BLaER1 treated with 17β-estradiol and CSF1 and Interleukin-3, amounts not matched to agents 10 nM and 100 nM (cell line): ENCODE results near the gene MCF2L.

Experiments used
- H3K27ac ChIP-seq, 11 experiments: shearing (Covaris generic); formaldehyde crosslinking; 2 replicates each; pipeline ENCODE4 v1.8.1; 2022
- H3K27me3 ChIP-seq, 11 experiments: shearing (Covaris generic); formaldehyde crosslinking; 2 replicates each; pipeline ENCODE4 v1.8.1; 2022
- H3K36me3 ChIP-seq, 11 experiments: shearing (Covaris generic); formaldehyde crosslinking; 2 replicates each; pipeline ENCODE4 v1.8.1; 2022
- H3K4me1 ChIP-seq, 10 experiments: shearing (Covaris generic); formaldehyde crosslinking; 2 replicates each; pipeline ENCODE4 v1.8.1; 2022
- H3K4me2 ChIP-seq, 11 experiments: shearing (Covaris generic); formaldehyde crosslinking; 2 replicates each; pipeline ENCODE4 v1.8.1; 2022
- H3K4me3 ChIP-seq, 10 experiments: shearing (Covaris generic); formaldehyde crosslinking; 2 replicates each; pipeline ENCODE4 v1.8.1; 2022
- H3K9ac ChIP-seq, 11 experiments: shearing (Covaris generic); formaldehyde crosslinking; 2 replicates each; pipeline ENCODE4 v1.8.1; 2022
- H3K9me3 ChIP-seq, 11 experiments: shearing (Covaris generic); formaldehyde crosslinking; replicated peaks in 1 of 11; 2 replicates each; pipeline ENCODE4 v1.8.1; 2022
- H4K20me1 ChIP-seq, 11 experiments: shearing (Covaris generic); formaldehyde crosslinking; 2 replicates each; pipeline ENCODE4 v1.8.1; 2022
- Cebpa-rat ChIP-seq, 11 experiments: shearing (Covaris generic); IDR thresholded peaks; 2 replicates each; pipeline ENCODE4 v1.8.1; 2022

Gene MCF2L

GRCh38 chr13:113138792-113139551 is 170.0 kb downstream of the MCF2L start:
- TF ChIP-seq Cebpa-rat (IDR thresholded peaks at IDR 0.05), result no peak
- Histone ChIP-seq H3K4me2 (no peak overlapping the region), H3K9ac (no peak overlapping the region)

GRCh38 chr13:113139577-113139976 is 170.6 kb downstream of the MCF2L start:
- H3K4me2 ChIP-seq, result no peak overlapping the region
- no peak for TF ChIP-seq Cebpa-rat (IDR thresholded peaks at IDR 0.05)
- no peaks in the 10 kb centered on the region for H3K36me3 ChIP-seq
- H3K4me1 ChIP-seq, result no peaks in the 10 kb centered on the region
- no peak overlapping the region for H3K4me3 ChIP-seq
- no peak overlapping the region for H3K27ac ChIP-seq
- H3K9ac ChIP-seq, result no peak overlapping the region
- H3K27me3 ChIP-seq, result no peaks in the 10 kb centered on the region
- no peaks in the 10 kb centered on the region for H4K20me1 ChIP-seq
- peaks cover 0 to under 1% (median 0%) of the 10 kb centered on the region in 11 experiments; a peak in 3 of 22 replicates for H3K9me3 ChIP-seq

More at GRCh38 chr13:113138792-113139551, 170.0 kb downstream of the MCF2L start:
- no peaks in the 10 kb centered on the region for H3K4me1 ChIP-seq
- no peaks in the 10 kb centered on the region for H4K20me1 ChIP-seq
- no peak overlapping the region for H3K27ac ChIP-seq
- H3K9me3 ChIP-seq, result peaks cover 0 to 6% (median 0%) of the 10 kb centered on the region in 11 experiments; a peak in 7 of 22 replicates
- no peak overlapping the region for H3K4me3 ChIP-seq
- no peaks in the 10 kb centered on the region for H3K36me3 ChIP-seq
- no peaks in the 10 kb centered on the region for H3K27me3 ChIP-seq

- Histone ChIP-seq H3K4me2 (no peak overlapping the region), H3K4me1 (no peaks in the 10 kb centered on the region), H3K27me3 (no peaks in the 10 kb centered on the region), H3K27ac (no peak overlapping the region), H3K36me3 (no peaks in the 10 kb centered on the region), H3K9ac (no peak overlapping the region), H4K20me1 (no peaks in the 10 kb centered on the region), H3K9me3 (peaks cover 0 to 6% (median 0%) of the 10 kb centered on the region in 11 experiments; a peak in 4 of 22 replicates), H3K4me3 (no peak overlapping the region)
- TF ChIP-seq Cebpa-rat (IDR thresholded peaks at IDR 0.05), result no peak
Measured at GRCh38 chr13:113140677-113141600, 171.9 kb downstream of the MCF2L start.

GRCh38 chr13:113141601-113141970 is 172.6 kb downstream of the MCF2L start:
- H3K36me3 ChIP-seq, result no peaks in the 10 kb centered on the region
- peaks cover 0 to 3% (median 0%) of the 10 kb centered on the region in 10 experiments; a peak in 2 of 20 replicates for H3K4me1 ChIP-seq
- no peak overlapping the region for H3K27ac ChIP-seq
- no peaks in the 10 kb centered on the region for H4K20me1 ChIP-seq
- TF ChIP-seq Cebpa-rat (IDR thresholded peaks at IDR 0.05), result no peak
- no peak overlapping the region for H3K4me2 ChIP-seq
- peaks cover 0 to 8% (median 0%) of the 10 kb centered on the region in 11 experiments; a peak in 4 of 22 replicates for H3K9me3 ChIP-seq
- no peaks in the 10 kb centered on the region for H3K27me3 ChIP-seq
- no peak overlapping the region for H3K4me3 ChIP-seq
- H3K9ac ChIP-seq, result no peak overlapping the region

- peaks cover 0 to 8% (median 0%) of the 10 kb centered on the region in 11 experiments; a peak in 4 of 22 replicates for H3K9me3 ChIP-seq
- H4K20me1 ChIP-seq, result no peaks in the 10 kb centered on the region
- no peak overlapping the region for H3K4me2 ChIP-seq
- TF ChIP-seq Cebpa-rat (IDR thresholded peaks at IDR 0.05), result no peak
- peaks cover 0 to 6% (median 0%) of the 10 kb centered on the region in 10 experiments; a peak in 2 of 20 replicates for H3K4me1 ChIP-seq
- H3K36me3 ChIP-seq, result no peaks in the 10 kb centered on the region
- no peak overlapping the region for H3K4me3 ChIP-seq
- no peak overlapping the region for H3K27ac ChIP-seq
- H3K9ac ChIP-seq, result no peak overlapping the region
- H3K27me3 ChIP-seq, result no peaks in the 10 kb centered on the region
Measured at GRCh38 chr13:113142876-113143275, 173.9 kb downstream of the MCF2L start.

GRCh38 chr13:113143466-113144254 is 174.6 kb downstream of the MCF2L start:
- Histone ChIP-seq H3K9me3 (peaks cover 0 to 8% (median 0%) of the 10 kb centered on the region in 11 experiments; a peak in 4 of 22 replicates), H4K20me1 (no peaks in the 10 kb centered on the region), H3K4me1 (peaks cover 0 to 6% (median 0%) of the 10 kb centered on the region in 10 experiments; a peak in 2 of 20 replicates), H3K4me2 (no peak overlapping the region), H3K4me3 (no peak overlapping the region), H3K27ac (no peak overlapping the region), H3K9ac (no peak overlapping the region), H3K27me3 (no peaks in the 10 kb centered on the region), H3K36me3 (no peaks in the 10 kb centered on the region)
- TF ChIP-seq Cebpa-rat (IDR thresholded peaks at IDR 0.05), result no peak

GRCh38 chr13:113144255-113144629 is 175.2 kb downstream of the MCF2L start:
- no peak overlapping the region for H3K4me2 ChIP-seq
- no peaks in the 10 kb centered on the region; a peak in 1 of 22 replicates for H4K20me1 ChIP-seq
- no peak for TF ChIP-seq Cebpa-rat (IDR thresholded peaks at IDR 0.05)
- H3K36me3 ChIP-seq, result no peaks in the 10 kb centered on the region
- H3K4me3 ChIP-seq, result no peak overlapping the region
- no peak overlapping the region for H3K9ac ChIP-seq
- no peaks in the 10 kb centered on the region for H3K27me3 ChIP-seq
- H3K9me3 ChIP-seq, result peaks cover 0 to 8% (median 0%) of the 10 kb centered on the region in 11 experiments; a peak in 4 of 22 replicates
- H3K27ac ChIP-seq, result no peak overlapping the region
- peaks cover 0 to 6% (median 0%) of the 10 kb centered on the region in 10 experiments; a peak in 2 of 20 replicates for H3K4me1 ChIP-seq

GRCh38 chr13:113145496-113145895 is 176.5 kb downstream of the MCF2L start:
- H4K20me1 ChIP-seq, result no peaks in the 10 kb centered on the region; a peak in 1 of 22 replicates
- H3K4me1 ChIP-seq, result peaks cover 0 to 6% (median 0%) of the 10 kb centered on the region in 10 experiments; a peak in 2 of 20 replicates
- peaks cover 0 to 8% (median 0%) of the 10 kb centered on the region in 11 experiments; a peak in 4 of 22 replicates for H3K9me3 ChIP-seq
- H3K27ac ChIP-seq, result no peak overlapping the region
- no peak overlapping the region for H3K4me3 ChIP-seq
- H3K36me3 ChIP-seq, result no peaks in the 10 kb centered on the region
- no peaks in the 10 kb centered on the region for H3K27me3 ChIP-seq
- TF ChIP-seq Cebpa-rat (IDR thresholded peaks at IDR 0.05), result no peak
- H3K4me2 ChIP-seq, result no peak overlapping the region
- no peak overlapping the region for H3K9ac ChIP-seq
